ENCODE measurements around the gene MSMB.
"Not testable (repeated sequence)": the region's sequence is repeated elsewhere in the genome, so short reads cannot be mapped to it uniquely, and the experiment has no call there.

MSMB gene

GRCh38 chr10:45997994-45998763 lies 47.9 kb downstream of the MSMB start:
- Histone ChIP-seq H3K4me3 (ENCODE audit: low read length) (no peak overlapping the region), H3K9me3 (ENCODE audit: control insufficient read depth, low read depth, low read length) (no peaks in the 10 kb centered on the region), H3K9ac (ENCODE audit: low read length) (no peak overlapping the region), H3K27ac (ENCODE audit: low read length) (peak overlapping the region; percentile 27), H3K27me3 (ENCODE audit: control insufficient read depth, insufficient read depth, low read length) (no peaks in the 10 kb centered on the region), H3K4me1 (ENCODE audit: control insufficient read depth, low read depth, low read length) (peaks cover 8% of the 10 kb centered on the region), H3K36me3 (ENCODE audit: control insufficient read depth, low read depth, low read length) (peaks cover 45% of the 10 kb centered on the region)

GRCh38 chr10:45997557-45997956 lies 48.5 kb downstream of the MSMB start:
- H3K9ac ChIP-seq (ENCODE audit: low read length) = no peak overlapping the region
- peaks cover 45% of the 10 kb centered on the region for H3K36me3 ChIP-seq (ENCODE audit: control insufficient read depth, low read depth, low read length)
- H3K4me3 ChIP-seq (ENCODE audit: low read length) = no peak overlapping the region
- peaks cover 8% of the 10 kb centered on the region for H3K4me1 ChIP-seq (ENCODE audit: control insufficient read depth, low read depth, low read length)
- H3K9me3 ChIP-seq (ENCODE audit: control insufficient read depth, low read depth, low read length) = no peaks in the 10 kb centered on the region
- no peak overlapping the region for H3K27ac ChIP-seq (ENCODE audit: low read length)
- no peaks in the 10 kb centered on the region for H3K27me3 ChIP-seq (ENCODE audit: control insufficient read depth, insufficient read depth, low read length)

- H3K36me3 ChIP-seq (ENCODE audit: control insufficient read depth, low read depth, low read length) = peaks cover 22% of the 10 kb centered on the region
Observed at GRCh38 chr10:45985590-45985989, 60.5 kb downstream of the MSMB start.

GRCh38 chr10:45984473-45984872 lies 61.6 kb downstream of the MSMB start:
- not testable (repeated sequence) for H3K27me3 ChIP-seq (ENCODE audit: control insufficient read depth, insufficient read depth, low read length); H3K9ac ChIP-seq (ENCODE audit: low read length); H3K4me3 ChIP-seq (ENCODE audit: low read length); H3K27ac ChIP-seq (ENCODE audit: low read length); H3K9me3 ChIP-seq (ENCODE audit: control insufficient read depth, low read depth, low read length); H3K4me1 ChIP-seq (ENCODE audit: control insufficient read depth, low read depth, low read length)
- peaks cover 22% of the 10 kb centered on the region for H3K36me3 ChIP-seq (ENCODE audit: control insufficient read depth, low read depth, low read length)

More at GRCh38 chr10:45985590-45985989, 60.5 kb downstream of the MSMB start:
- H3K9me3 ChIP-seq (ENCODE audit: control insufficient read depth, low read depth, low read length); H3K4me3 ChIP-seq (ENCODE audit: low read length); H3K9ac ChIP-seq (ENCODE audit: low read length); H3K27me3 ChIP-seq (ENCODE audit: control insufficient read depth, insufficient read depth, low read length); H3K4me1 ChIP-seq (ENCODE audit: control insufficient read depth, low read depth, low read length); H3K27ac ChIP-seq (ENCODE audit: low read length): not testable (repeated sequence)

GRCh38 chr10:45983538-45984186 lies 62.4 kb downstream of the MSMB start:
- H3K27ac ChIP-seq (ENCODE audit: low read length); H3K9ac ChIP-seq (ENCODE audit: low read length); H3K27me3 ChIP-seq (ENCODE audit: control insufficient read depth, insufficient read depth, low read length); H3K4me1 ChIP-seq (ENCODE audit: control insufficient read depth, low read depth, low read length); H3K9me3 ChIP-seq (ENCODE audit: control insufficient read depth, low read depth, low read length); H3K4me3 ChIP-seq (ENCODE audit: low read length): not testable (repeated sequence)
- H3K36me3 ChIP-seq (ENCODE audit: control insufficient read depth, low read depth, low read length) = peaks cover 18% of the 10 kb centered on the region
